OCI-LY3 (cell line): ENCODE data around the gene COL4A2.

Source experiments
- H2AFZ ChIP-seq: fragments of 200-600, 300-600 bp; shearing (Covaris generic); 2 replicates; pipeline ENCODE4 v1.6.0; 2014; ENCODE audit warnings: antibody characterized with exemption, low read depth, low read length
- H3K27ac ChIP-seq: fragments of 200-600, 300-600 bp; sonication (generic); 2 replicates; pipeline ENCODE4 v1.5.1; 2014; ENCODE audit warnings: mild to moderate bottlenecking, low read length, moderate library complexity, mixed read lengths
- H3K27me3 ChIP-seq: fragments of 200-600, 300-600 bp; sonication (generic); 2 replicates; pipeline ENCODE4 v1.6.1; 2014; ENCODE audit warnings: low read depth, low read length, mixed read lengths
- H3K36me3 ChIP-seq: fragments of 200-600, 300-600 bp; sonication (generic); replicated peaks from 2 replicates; pipeline ENCODE3; 2014; ENCODE audit warnings: low read depth, low read length, mixed read lengths
- H3K4me1 ChIP-seq: fragments of 300-600, 200-600 bp; sonication (generic); 2 replicates; pipeline ENCODE4 v1.6.1; 2014; ENCODE audit warnings: low read length, mixed read lengths
- H3K4me2 ChIP-seq: fragments of 200-600, 300-600 bp; sonication (generic); 2 replicates; pipeline ENCODE4 v1.6.1; 2014; ENCODE audit warnings: low read length, mixed read lengths
- H3K4me3 ChIP-seq: fragments of 300-600, 200-600 bp; sonication (generic); 2 replicates; pipeline ENCODE4 v1.5.1; 2014; ENCODE audit warnings: antibody characterized with exemption, mild to moderate bottlenecking, low read length, moderate library complexity
- H3K79me2 ChIP-seq: fragments of 300-600, 200-600 bp; shearing (Covaris generic); 2 replicates; pipeline ENCODE4 v1.6.1; 2014; ENCODE audit warnings: mild to moderate bottlenecking, low read length, mixed read lengths
- H3K9ac ChIP-seq: fragments of 300-600, 200-600 bp; shearing (Covaris generic); 2 replicates; pipeline ENCODE4 v1.6.0; 2014; ENCODE audit warnings: mild to moderate bottlenecking, low read length, moderate library complexity
- H3K9me3 ChIP-seq: fragments of 200-600, 300-600 bp; shearing (Covaris generic); 2 replicates; pipeline ENCODE4 v1.6.1; 2014; ENCODE audit warnings: low read length, mixed read lengths; ENCODE audit not compliant: insufficient read depth
- H4K20me1 ChIP-seq: fragments of 200-600, 300-600 bp; sonication (generic); 2 replicates; pipeline ENCODE4 v1.6.1; 2016; ENCODE audit warnings: low read length, mixed read lengths; ENCODE audit not compliant: insufficient read depth
- EZH2phosphoT487 ChIP-seq: fragments of 200-600 bp; shearing (Covaris generic); IDR thresholded peaks from 2 replicates; pipeline ENCODE4 v1.6.1; 2018; ENCODE audit warnings: antibody characterized with exemption, mixed run types, low read depth
- TF ChIP-seq, protein P1 (sequence below): fragments of 200-600, 300-600 bp; sonication (generic); IDR thresholded peaks from 2 replicates; pipeline ENCODE4 v1.5.1; 2014; ENCODE audit warnings: antibody characterized with exemption, low read length, low read depth

The COL4A2 gene

DNA sequence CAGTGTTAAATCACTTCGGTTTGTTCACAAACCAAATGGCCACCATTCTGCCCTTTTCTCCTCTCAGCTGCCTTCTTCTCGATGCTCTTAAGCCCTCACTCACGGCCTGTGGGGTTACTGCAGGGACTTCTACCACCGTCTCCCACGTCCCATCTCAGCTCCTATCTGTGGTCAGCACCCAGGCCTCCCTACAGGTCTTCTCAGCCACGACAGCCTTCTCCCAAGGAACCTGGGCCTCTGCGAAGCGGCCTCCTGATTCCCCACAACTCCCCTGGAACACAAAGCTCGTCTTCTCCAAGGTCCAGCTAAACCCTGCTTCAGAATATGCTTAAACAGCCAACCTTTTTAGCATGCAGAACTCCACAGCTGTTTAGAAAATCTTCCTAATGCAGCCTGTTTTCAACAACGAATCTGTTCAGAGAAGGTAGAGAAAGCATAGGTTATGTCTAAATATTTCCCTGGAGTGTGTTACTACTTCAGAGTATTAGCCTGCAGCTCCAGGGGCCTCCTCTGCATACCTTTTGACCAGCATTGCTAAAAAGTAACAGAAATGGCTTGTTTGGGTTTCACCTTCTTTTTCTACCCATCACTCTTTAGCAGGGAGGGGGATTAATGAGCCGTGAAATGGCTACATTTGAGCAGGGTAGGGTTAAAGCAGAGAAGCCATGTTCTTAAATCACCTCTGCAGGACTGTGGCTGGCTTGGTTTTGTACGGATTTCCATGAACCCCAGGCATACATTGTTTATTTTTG lies 104.0 kb downstream of the COL4A2 start:
- H3K9me3 ChIP-seq = no peaks in the 10 kb centered on the region
- no peaks in the 10 kb centered on the region for H3K79me2 ChIP-seq
- H3K36me3 ChIP-seq = no peaks in the 10 kb centered on the region
- H3K27ac ChIP-seq = no peak overlapping the region
- peaks cover 15% of the 10 kb centered on the region for H3K27me3 ChIP-seq
- peaks cover 5% of the 10 kb centered on the region for H3K4me1 ChIP-seq
- no peak overlapping the region for H3K9ac ChIP-seq
- no peak for TF ChIP-seq EZH2phosphoT487
- TF ChIP-seq, protein P1, sequence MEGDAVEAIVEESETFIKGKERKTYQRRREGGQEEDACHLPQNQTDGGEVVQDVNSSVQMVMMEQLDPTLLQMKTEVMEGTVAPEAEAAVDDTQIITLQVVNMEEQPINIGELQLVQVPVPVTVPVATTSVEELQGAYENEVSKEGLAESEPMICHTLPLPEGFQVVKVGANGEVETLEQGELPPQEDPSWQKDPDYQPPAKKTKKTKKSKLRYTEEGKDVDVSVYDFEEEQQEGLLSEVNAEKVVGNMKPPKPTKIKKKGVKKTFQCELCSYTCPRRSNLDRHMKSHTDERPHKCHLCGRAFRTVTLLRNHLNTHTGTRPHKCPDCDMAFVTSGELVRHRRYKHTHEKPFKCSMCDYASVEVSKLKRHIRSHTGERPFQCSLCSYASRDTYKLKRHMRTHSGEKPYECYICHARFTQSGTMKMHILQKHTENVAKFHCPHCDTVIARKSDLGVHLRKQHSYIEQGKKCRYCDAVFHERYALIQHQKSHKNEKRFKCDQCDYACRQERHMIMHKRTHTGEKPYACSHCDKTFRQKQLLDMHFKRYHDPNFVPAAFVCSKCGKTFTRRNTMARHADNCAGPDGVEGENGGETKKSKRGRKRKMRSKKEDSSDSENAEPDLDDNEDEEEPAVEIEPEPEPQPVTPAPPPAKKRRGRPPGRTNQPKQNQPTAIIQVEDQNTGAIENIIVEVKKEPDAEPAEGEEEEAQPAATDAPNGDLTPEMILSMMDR = no peak
- H2AFZ ChIP-seq = no peak overlapping the region; the same call in 1 of the 2 replicates
- H3K4me2 ChIP-seq = no peak overlapping the region
- no peak overlapping the region for H3K4me3 ChIP-seq
- no peaks in the 10 kb centered on the region for H4K20me1 ChIP-seq

DNA sequence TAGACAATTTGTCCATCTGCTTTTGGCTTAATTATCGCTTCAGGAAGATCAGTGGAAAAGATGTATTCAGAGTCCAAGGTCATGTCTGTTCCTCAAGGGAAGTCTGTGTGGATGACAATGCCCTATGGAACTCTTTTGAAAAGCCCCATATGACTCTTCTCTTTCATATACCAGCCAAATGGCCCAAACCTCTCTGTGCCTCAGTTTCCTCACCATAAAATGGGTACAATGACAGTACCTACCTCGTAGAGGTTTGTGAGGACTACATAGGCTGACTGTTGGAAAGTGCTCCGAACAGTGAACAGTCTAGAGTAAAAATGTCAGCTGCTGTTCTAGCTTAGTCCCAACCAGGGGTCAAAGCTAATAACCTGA lies 104.6 kb downstream of the COL4A2 start:
- Histone ChIP-seq H3K27me3 (peaks cover 14% of the 10 kb centered on the region), H3K9ac (no peak overlapping the region), H3K4me3 (peak overlapping the region; percentile 36), H2AFZ (peak overlapping the region; percentile 73; the same call in 1 of the 2 replicates), H3K9me3 (no peaks in the 10 kb centered on the region), H3K79me2 (no peaks in the 10 kb centered on the region), H3K4me2 (peak overlapping the region; percentile 65), H3K36me3 (no peaks in the 10 kb centered on the region), H3K27ac (no peak overlapping the region), H3K4me1 (peaks cover 5% of the 10 kb centered on the region), H4K20me1 (no peaks in the 10 kb centered on the region)
- TF ChIP-seq EZH2phosphoT487 = no peak
- TF ChIP-seq, protein P1 = no peak

DNA sequence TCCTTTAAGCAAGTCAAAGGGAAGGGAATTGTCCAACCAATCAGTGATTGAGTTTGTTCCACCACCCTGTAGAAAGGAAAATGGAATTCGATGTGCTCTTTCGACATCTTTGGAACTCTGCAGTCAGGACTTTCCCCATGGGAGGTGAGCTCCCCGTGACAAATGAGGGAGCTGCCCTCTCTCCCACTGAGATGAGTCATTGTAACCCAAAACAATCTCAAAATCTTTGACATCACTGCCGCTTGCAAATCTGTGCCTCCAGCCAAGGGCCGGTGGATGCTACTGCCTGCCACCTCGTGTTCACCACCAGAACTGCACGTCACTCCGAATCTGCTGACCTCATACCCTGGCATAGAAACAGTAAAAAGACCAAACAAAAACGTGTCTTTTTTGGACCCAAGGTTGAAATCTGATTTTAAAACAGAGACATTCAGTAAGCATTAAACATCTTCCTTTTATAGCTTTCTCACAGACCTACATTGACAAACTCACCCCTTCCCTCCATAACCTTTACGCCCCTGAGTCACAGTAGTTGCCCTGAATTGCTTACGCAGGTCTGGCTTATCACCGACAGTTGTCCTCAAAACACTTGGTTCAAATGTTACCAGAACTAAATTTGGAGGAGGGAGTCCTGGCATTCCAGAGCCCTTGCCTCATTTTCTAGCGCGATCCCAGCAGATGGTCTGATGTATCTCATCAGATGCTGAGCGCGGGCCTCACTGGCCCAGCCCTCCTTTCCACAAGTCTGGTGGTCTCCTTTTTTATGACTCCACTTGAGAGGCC lies 105.2 kb downstream of the COL4A2 start:
- Histone ChIP-seq H3K9ac (no peak overlapping the region), H3K79me2 (no peaks in the 10 kb centered on the region), H3K4me3 (peak overlapping the region; percentile 36), H4K20me1 (no peaks in the 10 kb centered on the region), H3K4me2 (peak overlapping the region; percentile 65), H2AFZ (peak overlapping the region; percentile 73; the same call in 1 of the 2 replicates), H3K27ac (no peak overlapping the region), H3K9me3 (no peaks in the 10 kb centered on the region), H3K36me3 (no peaks in the 10 kb centered on the region), H3K27me3 (peaks cover 13% of the 10 kb centered on the region), H3K4me1 (peaks cover 5% of the 10 kb centered on the region)
- TF ChIP-seq EZH2phosphoT487 = no peak
- TF ChIP-seq, protein P1 = peak; percentile 96

DNA sequence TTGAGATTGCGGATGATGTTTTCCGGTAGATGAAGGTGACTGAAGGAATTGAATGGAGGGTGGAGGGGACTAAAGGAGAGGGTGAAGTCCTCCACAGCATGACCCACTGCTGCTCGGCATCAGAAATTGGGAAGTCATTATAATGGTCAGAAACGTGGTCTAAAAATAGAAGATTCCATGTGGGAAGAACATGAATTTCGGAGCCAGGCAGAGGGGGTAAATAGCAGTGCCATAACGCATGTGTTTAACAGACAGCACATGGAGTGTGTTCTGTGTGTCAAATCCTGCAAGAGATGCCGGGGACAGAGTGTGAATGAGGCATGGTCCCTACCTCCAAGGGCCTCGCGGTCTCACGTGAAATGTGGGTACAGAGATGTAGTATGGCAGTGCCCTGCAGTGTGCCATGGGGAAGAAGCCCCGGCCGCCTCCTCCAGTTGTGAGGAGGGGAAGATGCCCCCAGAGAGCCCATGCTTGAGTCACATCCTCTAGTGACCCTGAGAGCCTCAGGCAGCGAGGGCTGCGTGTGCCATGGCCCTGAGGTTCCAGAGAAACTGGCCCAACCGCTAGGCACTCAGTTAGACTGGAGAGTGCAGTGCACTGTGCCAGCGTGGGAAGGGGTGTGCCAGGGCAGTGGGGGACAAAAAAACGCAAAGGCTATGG lies 106.1 kb downstream of the COL4A2 start:
- Histone ChIP-seq H3K79me2 (no peaks in the 10 kb centered on the region), H4K20me1 (no peaks in the 10 kb centered on the region), H3K27ac (no peak overlapping the region), H3K4me3 (no peak overlapping the region), H3K4me2 (no peak overlapping the region), H2AFZ (no peak overlapping the region), H3K9me3 (no peaks in the 10 kb centered on the region), H3K4me1 (peaks cover 5% of the 10 kb centered on the region), H3K36me3 (no peaks in the 10 kb centered on the region), H3K27me3 (peaks cover 20% of the 10 kb centered on the region), H3K9ac (no peak overlapping the region)
- TF ChIP-seq EZH2phosphoT487 = no peak
- TF ChIP-seq, protein P1 = no peak
